HEK293T (cell line): Measurements from ENCODE around the gene BAHCC1.

Source experiments
- CTCF ChIA-PET: fragments of 350-600 bp; formaldehyde crosslinking; extraction: SDS; loops from one replicate; lab custom pipeline; 2021; ENCODE audit warnings: antibody characterized with exemption, inconsistent platforms; lab: Yijun Ruan, JAX
- POLR2A ChIA-PET: fragments of 350-600 bp; formaldehyde crosslinking; extraction: SDS; loops from one replicate; lab custom pipeline; 2020; ENCODE audit warnings: antibody characterized with exemption, inconsistent platforms; lab: Yijun Ruan, JAX
- DNase-seq: peaks from one replicate; pipeline ENCODE4 v3.0.0; 2012; ENCODE audit warnings: mixed read lengths; ENCODE audit errors: extremely low spot score
- ARNT ChIP-seq: fragments of 450-650 bp; IDR thresholded peaks from 2 replicates; pipeline ENCODE4 v1.6.1; 2017; ENCODE audit warnings: mild to moderate bottlenecking
- BHLHE40 ChIP-seq: fragments of 450-650 bp; IDR thresholded peaks from 2 replicates; pipeline ENCODE4 v1.6.1; 2016; ENCODE audit warnings: mild to moderate bottlenecking, moderate library complexity, borderline replicate concordance
- CTBP1 ChIP-seq: fragments of 450-650 bp; IDR thresholded peaks from 2 replicates; pipeline ENCODE4 v1.6.1; 2016; ENCODE audit warnings: borderline replicate concordance
- ELF4 ChIP-seq: fragments of 450-650 bp; IDR thresholded peaks from 2 replicates; pipeline ENCODE4 v1.6.1; 2017; ENCODE audit warnings: antibody characterized with exemption
- FOXA1 ChIP-seq: fragments of 450-650 bp; IDR thresholded peaks from 2 replicates; pipeline ENCODE4 v1.6.1; 2016; ENCODE audit warnings: mild to moderate bottlenecking
- FOXK2 ChIP-seq: fragments of 450-650 bp; IDR thresholded peaks from 2 replicates; pipeline ENCODE4 v1.6.1; 2016; ENCODE audit warnings: mild to moderate bottlenecking
- FOXM1 ChIP-seq: fragments of 450-650 bp; IDR thresholded peaks from 2 replicates; pipeline ENCODE4 v1.6.1; 2017; ENCODE audit warnings: mild to moderate bottlenecking, borderline replicate concordance
- HDGF ChIP-seq: fragments of 450-650 bp; IDR thresholded peaks from 2 replicates; pipeline ENCODE4 v1.6.1; 2017; ENCODE audit warnings: antibody characterized with exemption, borderline replicate concordance
- L3MBTL2 ChIP-seq: fragments of 450-650 bp; conservative IDR thresholded peaks from 2 replicates; pipeline ENCODE4 v1.6.1; 2016; ENCODE audit warnings: mild to moderate bottlenecking
- LEF1 ChIP-seq: fragments of 450-650 bp; IDR thresholded peaks from 2 replicates; pipeline ENCODE4 v1.6.1; 2017; ENCODE audit warnings: mild to moderate bottlenecking, borderline replicate concordance
- NFRKB ChIP-seq: fragments of 450-650 bp; IDR thresholded peaks from 2 replicates; pipeline ENCODE4 v1.6.1; 2016; ENCODE audit warnings: mild to moderate bottlenecking, moderate library complexity
- SP1 ChIP-seq: fragments of 450-650 bp; IDR thresholded peaks from 2 replicates; pipeline ENCODE4 v1.6.1; 2017
- SUZ12 ChIP-seq: fragments of 450-650 bp; IDR thresholded peaks from 2 replicates; pipeline ENCODE4 v1.6.1; 2016; ENCODE audit warnings: mild to moderate bottlenecking
- TARDBP ChIP-seq: fragments of 450-650 bp; IDR thresholded peaks from 2 replicates; pipeline ENCODE4 v1.6.1; 2016
- ZNF384 ChIP-seq: fragments of 450-650 bp; IDR thresholded peaks from 2 replicates; pipeline ENCODE4 v1.6.1; 2016
- TF ChIP-seq, protein P1 (sequence below): fragments of 450-650 bp; IDR thresholded peaks from 2 replicates; pipeline ENCODE4 v1.6.1; 2016

The BAHCC1 gene

DNA sequence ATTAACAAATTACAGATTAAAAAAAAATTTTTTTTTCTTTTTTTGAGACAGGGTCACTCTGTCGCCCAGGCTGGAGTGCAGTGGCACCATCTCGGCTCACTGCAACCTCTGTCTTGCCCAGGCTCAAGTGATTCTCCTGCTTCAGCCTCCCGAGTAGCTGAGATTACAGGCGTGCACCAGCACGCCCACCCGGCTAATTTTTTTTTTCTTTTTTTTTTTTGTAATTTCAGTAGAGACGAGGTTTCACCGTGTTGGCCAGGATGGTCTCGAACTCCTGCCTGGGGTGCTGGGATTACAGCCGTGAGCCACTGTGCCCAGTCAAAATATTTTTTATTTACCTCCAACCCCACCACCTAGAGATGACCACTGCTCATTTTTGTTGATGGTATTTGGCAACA lies 91.8 kb downstream of the BAHCC1 start:
- ChIA-PET POLR2A (interaction anchor here (0.9 to 7.5 kb wide), 8 partner anchors 22 to 248 kb away, joined by 3 to 66 read pairs (median 4); partner anchors contain the start of genes ACTG1, BAHCC1, FAAP100 and NDUFAF8), CTCF (no interaction called here)
- TF ChIP-seq FOXM1 (no peak), CTBP1 (no peak), LEF1 (no peak), FOXA1 (no peak), SP1 (no peak), HDGF (no peak), TARDBP (no peak), BHLHE40 (no peak)
- TF ChIP-seq, protein P1, sequence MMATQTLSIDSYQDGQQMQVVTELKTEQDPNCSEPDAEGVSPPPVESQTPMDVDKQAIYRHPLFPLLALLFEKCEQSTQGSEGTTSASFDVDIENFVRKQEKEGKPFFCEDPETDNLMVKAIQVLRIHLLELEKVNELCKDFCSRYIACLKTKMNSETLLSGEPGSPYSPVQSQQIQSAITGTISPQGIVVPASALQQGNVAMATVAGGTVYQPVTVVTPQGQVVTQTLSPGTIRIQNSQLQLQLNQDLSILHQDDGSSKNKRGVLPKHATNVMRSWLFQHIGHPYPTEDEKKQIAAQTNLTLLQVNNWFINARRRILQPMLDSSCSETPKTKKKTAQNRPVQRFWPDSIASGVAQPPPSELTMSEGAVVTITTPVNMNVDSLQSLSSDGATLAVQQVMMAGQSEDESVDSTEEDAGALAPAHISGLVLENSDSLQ, result no peak
- DNase-seq, result no peak

DNA sequence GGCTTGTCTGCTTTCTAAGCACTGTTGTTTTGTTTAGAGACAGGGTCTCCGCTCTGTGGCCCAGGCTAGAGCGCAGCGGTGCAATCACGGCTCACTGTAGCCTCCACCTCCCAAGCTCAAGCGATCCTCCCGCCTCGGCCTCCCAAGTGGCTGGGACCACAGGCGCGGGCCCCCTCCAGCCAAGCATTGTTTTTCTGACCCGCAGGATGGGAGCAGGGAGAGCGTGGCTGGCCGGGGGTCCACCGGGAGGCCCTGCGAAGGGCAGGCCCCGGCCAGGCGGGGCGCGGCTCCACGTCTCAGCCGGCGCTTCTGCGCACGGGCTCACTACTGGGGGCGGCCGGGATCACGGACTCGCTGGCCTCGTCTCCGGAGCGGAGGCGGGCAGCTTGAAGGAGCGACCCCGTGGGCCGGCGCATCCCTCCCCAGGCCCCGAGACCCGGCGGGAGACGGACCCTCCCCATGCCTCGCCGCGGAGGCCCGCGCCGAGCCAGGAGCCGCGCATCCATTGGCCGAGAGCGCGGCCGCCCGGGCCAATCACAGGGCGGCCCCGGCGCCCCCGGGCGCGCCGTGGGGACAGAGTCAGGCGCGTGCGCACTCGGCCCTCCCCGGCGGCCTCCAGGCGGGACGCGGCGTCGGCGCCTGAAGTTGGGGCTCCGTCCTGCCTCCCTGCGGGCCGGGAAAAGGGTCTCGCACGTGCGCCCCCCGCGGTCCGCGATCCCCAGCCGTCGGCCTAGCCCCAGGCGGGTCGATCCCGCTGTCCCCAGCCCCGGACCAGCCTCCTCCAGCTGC lies 92.4 kb downstream of the BAHCC1 start:
- TF ChIP-seq FOXA1, result no peak
- TF ChIP-seq ARNT, result no peak
- TF ChIP-seq SP1, result no peak
- TF ChIP-seq HDGF, result no peak
- TF ChIP-seq NFRKB, result no peak
- TF ChIP-seq CTBP1, result no peak
- TF ChIP-seq FOXM1, result peak; percentile 73; the same call in 1 of the 2 replicates
- TF ChIP-seq FOXK2, result no peak
- TF ChIP-seq ELF4, result no peak
- no peak for TF ChIP-seq BHLHE40
- TF ChIP-seq, protein P1, result no peak
- no peak for TF ChIP-seq ZNF384
- TF ChIP-seq TARDBP, result no peak
- TF ChIP-seq L3MBTL2, result peak; percentile 91; the same call in 1 of the 2 replicates
- no peak for TF ChIP-seq SUZ12
- ChIA-PET CTCF (no interaction called here), POLR2A (interaction anchor here (0.9 to 7.5 kb wide), 8 partner anchors 21 to 249 kb away, joined by 3 to 66 read pairs (median 4); partner anchors contain the start of genes ACTG1, BAHCC1, FAAP100 and NDUFAF8)
- DNase-seq, result peak; percentile 95

DNA sequence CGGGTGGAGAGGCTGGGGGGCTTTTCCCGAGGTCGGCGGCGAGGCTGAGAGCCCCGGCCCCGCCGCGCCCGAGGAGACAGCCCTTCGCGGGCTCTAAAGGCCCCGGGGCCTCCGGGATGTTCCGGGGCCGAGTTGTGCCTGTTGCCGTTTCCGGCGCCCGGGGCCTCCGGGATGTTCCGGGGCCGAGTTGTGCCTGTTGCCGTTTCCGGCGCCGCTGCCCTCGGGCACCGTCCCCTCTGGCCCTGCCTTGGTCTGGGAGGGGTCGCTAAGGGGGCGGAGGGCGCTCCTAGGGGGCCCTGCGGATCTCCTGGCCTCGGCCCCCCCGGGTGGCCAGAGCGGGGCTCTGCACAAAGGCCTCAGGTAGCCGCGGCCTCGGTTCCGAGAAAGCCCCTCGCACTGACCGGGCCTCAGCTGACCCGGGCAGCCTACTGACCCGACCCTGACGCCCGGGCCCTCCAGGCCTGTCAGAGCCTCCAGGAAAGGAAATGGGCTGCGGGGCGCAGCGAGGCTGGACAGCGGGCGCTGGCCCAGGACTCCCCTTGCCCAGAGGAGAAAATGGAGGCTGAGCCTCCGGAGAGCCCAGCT lies 93.1 kb downstream of the BAHCC1 start:
- DNase-seq, result no peak
- CTCF ChIA-PET, result no interaction called here
- TF ChIP-seq SP1 (no peak), NFRKB (no peak), FOXA1 (no peak), FOXK2 (no peak), FOXM1 (no peak), CTBP1 (no peak), BHLHE40 (no peak), ELF4 (no peak), HDGF (no peak), L3MBTL2 (no peak; the same call in 1 of the 2 replicates), ARNT (no peak), SUZ12 (no peak)
- TF ChIP-seq, protein P1, result no peak
- POLR2A ChIA-PET, result interaction anchor here (0.7 to 7.5 kb wide), 9 partner anchors 16 to 249 kb away, joined by 3 to 66 read pairs (median 3); partner anchors contain the start of genes ACTG1, FAAP100, NDUFAF8 and TEPSIN

DNA sequence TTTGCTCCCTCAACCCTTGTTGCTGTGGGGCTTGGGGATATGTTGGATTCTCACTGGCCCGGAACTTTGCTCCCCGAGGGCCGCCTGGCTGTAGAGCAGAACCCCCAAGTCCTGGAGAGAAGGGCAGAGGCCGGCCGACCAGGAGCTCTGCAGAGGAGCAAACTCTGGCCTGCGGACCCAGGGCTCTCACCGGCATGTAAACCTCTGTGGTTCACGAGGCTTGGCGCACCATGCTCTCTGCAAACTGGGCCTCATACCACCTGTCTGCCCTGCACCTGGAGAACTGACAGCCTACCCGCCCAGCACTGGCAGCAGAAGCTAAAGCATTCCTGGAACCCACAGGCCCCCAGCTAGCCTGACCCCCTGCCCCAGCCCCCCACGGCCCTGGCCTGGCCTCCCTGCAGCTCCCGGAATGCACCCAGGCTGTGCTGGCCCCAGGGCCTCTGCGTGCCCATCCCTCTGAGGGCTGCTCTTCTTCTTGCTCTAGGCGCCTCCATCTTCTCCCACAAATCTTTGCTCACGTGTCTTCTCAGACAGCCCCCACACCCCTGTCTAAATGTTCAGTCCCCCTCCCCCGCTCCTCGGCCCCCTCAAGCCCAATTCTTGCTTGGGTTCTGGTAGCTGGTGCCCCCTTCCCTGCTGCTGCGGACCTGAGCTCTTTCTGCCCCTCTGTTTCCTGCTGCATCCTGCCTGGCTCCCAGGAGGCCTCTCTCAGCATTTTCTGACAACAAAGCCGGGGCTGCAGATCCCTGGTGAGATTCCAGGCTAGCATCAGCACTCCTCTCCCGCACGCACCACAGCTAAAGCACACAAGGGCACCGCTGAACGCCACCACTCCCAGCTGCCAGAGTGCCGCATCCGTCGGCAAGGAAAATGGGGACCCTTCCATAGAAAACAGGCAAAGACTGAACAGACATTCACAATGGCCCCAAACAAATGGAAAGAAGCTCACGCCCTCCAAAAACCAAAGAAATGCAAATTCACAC lies 94.0 kb downstream of the BAHCC1 start:
- ChIA-PET POLR2A (interaction anchor here (0.6 to 7.5 kb wide), 13 partner anchors 9 to 237 kb away, joined by 3 to 66 read pairs (median 4); partner anchors contain the start of genes ACTG1, FAAP100 and SLC38A10), CTCF (interaction anchor here (0.7 kb wide), 1 partner anchor 76 kb away, joined by 3 read pairs; no protein-coding TSS in a partner anchor)
- DNase-seq, result no peak
- TF ChIP-seq ZNF384, result no peak
- TF ChIP-seq BHLHE40, result no peak
- TF ChIP-seq TARDBP, result no peak
- TF ChIP-seq NFRKB, result no peak
- no peak for TF ChIP-seq FOXK2
- no peak for TF ChIP-seq HDGF
- no peak for TF ChIP-seq L3MBTL2
- TF ChIP-seq ARNT, result no peak
- TF ChIP-seq FOXM1, result no peak
- TF ChIP-seq, protein P1, result no peak
- TF ChIP-seq ELF4, result no peak
- TF ChIP-seq LEF1, result no peak
- TF ChIP-seq FOXA1, result no peak
- TF ChIP-seq SP1, result no peak
- TF ChIP-seq CTBP1, result no peak
- TF ChIP-seq SUZ12, result no peak
